GM12874 (cell line): ENCODE data around the gene ENPEP.
A peak's percentile ranks its signal among the peaks of the same experiment; 100 is the strongest.

ENCODE experiments used
- CTCF ChIP-seq: IDR thresholded peaks from 2 replicates; pipeline ENCODE4 v1.5.1; 2011; ENCODE audit warnings: low read depth, mild to moderate bottlenecking, control low read depth, low read length, moderate library complexity; ENCODE audit not compliant: insufficient read depth

ENPEP gene

GRCh38 chr4:110458494-110459266 is 17.3 kb upstream of the ENPEP start:
- TF ChIP-seq CTCF = no peak

DNA sequence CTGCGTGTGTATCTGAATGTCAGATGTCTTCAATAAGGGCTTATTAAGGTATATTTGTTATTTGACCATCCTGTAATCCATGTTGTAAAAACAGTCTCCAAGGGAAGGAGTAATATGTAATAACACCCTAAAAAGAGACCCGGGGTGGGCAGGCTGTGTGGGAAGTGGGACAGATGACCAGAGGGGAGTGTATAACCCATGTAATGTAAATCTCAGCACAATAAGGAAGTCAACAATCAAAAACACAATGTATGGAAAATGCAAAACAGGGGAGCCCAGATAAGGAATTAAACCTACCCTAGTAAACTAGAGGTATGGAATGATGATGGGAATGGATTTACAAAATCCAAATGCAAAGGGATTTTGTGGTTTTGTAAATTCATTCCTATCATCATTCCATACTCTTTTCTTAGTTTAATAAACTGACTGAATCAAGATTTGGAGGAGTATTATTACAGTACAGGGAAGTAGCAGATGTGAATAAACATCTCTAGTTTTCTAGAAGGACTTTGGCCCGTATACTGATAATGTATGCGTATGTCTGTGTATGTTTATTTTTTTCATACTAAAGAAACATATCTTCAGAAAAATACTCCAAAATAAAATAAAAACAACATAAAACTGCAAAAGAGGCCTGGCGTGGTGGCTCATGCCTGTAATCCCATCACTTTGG is 15.7 kb upstream of the ENPEP start:
- no peak for TF ChIP-seq CTCF

DNA sequence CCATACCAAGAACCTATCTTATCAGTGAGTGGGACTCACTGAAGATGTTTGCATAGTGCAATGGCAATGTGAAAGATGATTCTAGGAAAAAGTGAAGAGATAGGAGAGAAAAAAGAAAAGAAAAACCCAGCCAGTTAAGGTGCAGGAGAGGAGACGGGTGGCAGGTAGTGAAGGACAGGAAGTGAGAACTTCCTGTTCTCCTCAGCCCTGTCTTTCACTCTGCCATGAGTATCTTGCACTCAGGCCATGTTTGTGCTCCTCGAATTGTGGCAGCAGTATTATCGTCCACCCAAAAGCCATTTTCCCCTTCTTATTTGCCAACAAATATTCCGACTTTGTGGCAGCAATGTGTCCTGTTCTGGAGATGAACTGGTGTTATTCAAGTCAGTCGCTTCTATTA is 8.6 kb upstream of the ENPEP start:
- TF ChIP-seq CTCF = no peak

GRCh38 chr4:110472583-110473329 is 3.2 kb upstream of the ENPEP start:
- TF ChIP-seq CTCF = no peak

- no peak for TF ChIP-seq CTCF
These were observed 1.5 kb upstream of the ENPEP start for GRCh38 chr4:110474481-110474880.

GRCh38 chr4:110477836-110478235 is 1.9 kb downstream of the ENPEP start:
- no peak for TF ChIP-seq CTCF

DNA sequence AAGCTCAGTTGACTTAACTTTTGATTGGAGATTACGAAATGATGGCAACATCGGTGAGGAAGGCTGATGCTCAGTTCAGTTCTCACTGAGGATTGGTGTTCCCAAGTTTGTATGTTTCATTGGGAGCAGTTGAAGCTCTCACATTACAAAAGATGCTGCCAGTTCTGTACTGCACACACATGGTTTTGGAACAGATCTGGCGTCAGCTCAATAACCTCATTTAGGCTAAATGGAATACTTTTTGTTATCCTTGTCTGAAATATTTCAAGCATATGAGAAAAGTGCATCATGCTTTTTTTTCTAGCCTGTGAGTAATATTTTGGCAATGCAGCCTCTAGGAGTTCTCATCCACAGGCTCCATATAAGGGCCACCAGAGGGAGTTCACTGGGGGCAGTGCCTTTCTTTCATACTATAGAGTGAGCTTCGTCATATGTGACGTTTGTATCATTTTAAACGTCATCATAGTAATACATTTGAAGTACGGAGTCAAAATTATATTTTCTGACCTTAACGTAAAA is 4.1 kb downstream of the ENPEP start:
- TF ChIP-seq CTCF = peak; percentile 7; the same call in 1 of the 2 replicates
